Right lobe of liver (tissue), 4 donors: Measurements from ENCODE around the gene SS18.
A peak's percentile ranks its signal among the peaks of the same experiment; 100 is the strongest.

Source experiments
- POLR2A ChIP-seq: fragments of 450-650 bp; IDR thresholded peaks from one replicate; pipeline ENCODE4 v1.6.1; 2017; ENCODE audit warnings: antibody characterized with exemption, mild to moderate bottlenecking
- TF ChIP-seq, protein P1 (sequence below), 4 donors: fragments of 200-600 bp in 3 of 4; fragments of 450-650 bp in 1 of 4; IDR thresholded peaks; one replicate each; pipeline versions ENCODE4 v1.5.1 to v1.8.0; 2016 to 2022; ENCODE audit warnings: antibody characterized with exemption in 4 of 4, mild to moderate bottlenecking in 2 of 4
- donor health status: DM: no; HTN: no; CAD: no.
- donor health status: DM: no; HTN: no; CAD: no.
- donor health status: DM: no; HTN: yes; CAD: no.

GRCh38 chr18:26091047-26091630, 726 bp upstream of the SS18 start:
- TF ChIP-seq, protein P1, sequence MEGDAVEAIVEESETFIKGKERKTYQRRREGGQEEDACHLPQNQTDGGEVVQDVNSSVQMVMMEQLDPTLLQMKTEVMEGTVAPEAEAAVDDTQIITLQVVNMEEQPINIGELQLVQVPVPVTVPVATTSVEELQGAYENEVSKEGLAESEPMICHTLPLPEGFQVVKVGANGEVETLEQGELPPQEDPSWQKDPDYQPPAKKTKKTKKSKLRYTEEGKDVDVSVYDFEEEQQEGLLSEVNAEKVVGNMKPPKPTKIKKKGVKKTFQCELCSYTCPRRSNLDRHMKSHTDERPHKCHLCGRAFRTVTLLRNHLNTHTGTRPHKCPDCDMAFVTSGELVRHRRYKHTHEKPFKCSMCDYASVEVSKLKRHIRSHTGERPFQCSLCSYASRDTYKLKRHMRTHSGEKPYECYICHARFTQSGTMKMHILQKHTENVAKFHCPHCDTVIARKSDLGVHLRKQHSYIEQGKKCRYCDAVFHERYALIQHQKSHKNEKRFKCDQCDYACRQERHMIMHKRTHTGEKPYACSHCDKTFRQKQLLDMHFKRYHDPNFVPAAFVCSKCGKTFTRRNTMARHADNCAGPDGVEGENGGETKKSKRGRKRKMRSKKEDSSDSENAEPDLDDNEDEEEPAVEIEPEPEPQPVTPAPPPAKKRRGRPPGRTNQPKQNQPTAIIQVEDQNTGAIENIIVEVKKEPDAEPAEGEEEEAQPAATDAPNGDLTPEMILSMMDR (IDR thresholded peaks at IDR 0.05), result no peak
- TF ChIP-seq POLR2A, result peak; percentile 4
